Suprapubic skin (tissue), 4 donors: ENCODE measurements around the gene TLCD3B. TPM values are rescaled to one million over a fixed set of nuclear protein-coding genes. Genes with fewer than 3 reads are reported as not detected.

Experiments used
- DNase-seq, 2 donors: peaks; one replicate each; pipeline ENCODE4 v3.0.0-alpha.2; 2019; ENCODE audit warnings: low spot score in 2 of 2
- H3K27ac ChIP-seq: fragments of 200-600 bp; sonication (generic); one replicate; pipeline ENCODE4 v1.5.1; 2019
- H3K27me3 ChIP-seq: fragments of 200-600 bp; sonication (generic); one replicate; pipeline ENCODE4 v1.5.1; 2019
- H3K36me3 ChIP-seq: fragments of 200-600 bp; sonication (generic); one replicate; pipeline ENCODE4 v1.5.1; 2019
- H3K4me1 ChIP-seq: fragments of 200-600 bp; sonication (generic); one replicate; pipeline ENCODE4 v1.5.1; 2019
- H3K4me3 ChIP-seq: fragments of 200-600 bp; sonication (generic); one replicate; pipeline ENCODE4 v1.5.1; 2019; ENCODE audit warnings: mild to moderate bottlenecking
- H3K9me3 ChIP-seq: fragments of 200-600 bp; sonication (generic); one replicate; pipeline ENCODE4 v1.5.1; 2019
- CTCF ChIP-seq, 2 donors: fragments of 200-600 bp in 1 of 2; fragments of 450-650 bp in 1 of 2; sonication (generic) in 1 of 2; IDR thresholded peaks; one replicate each; pipeline ENCODE4 v1.5.1; 2016 to 2019; ENCODE audit warnings: antibody characterized with exemption in 2 of 2, mild to moderate bottlenecking in 1 of 2, moderate library complexity in 1 of 2
- EP300 ChIP-seq: sonication (generic); formaldehyde crosslinking; IDR thresholded peaks from one replicate; pipeline ENCODE4 v1.6.1; 2017; ENCODE audit warnings: antibody characterized with exemption
- POLR2A ChIP-seq, 2 donors: fragments of 450-650 bp; IDR thresholded peaks; one replicate each; pipeline ENCODE4 v1.6.1; 2017; ENCODE audit warnings: antibody characterized with exemption in 2 of 2, mild to moderate bottlenecking in 2 of 2, moderate library complexity in 2 of 2
- POLR2AphosphoS5 ChIP-seq, 3 donors: sonication (generic); formaldehyde crosslinking; IDR thresholded peaks; one replicate each; pipeline ENCODE4 v1.6.1; 2017; ENCODE audit warnings: antibody characterized with exemption in 3 of 3
- WGBS: methylation state at CpG from one replicate; pipeline ENCODE4 v1.1.5; 2018; 5-methylcytosine and 5-hydroxymethylcytosine counted together
- total RNA-seq, 4 donors: library from RNA; depleted of rRNA; stranded (reverse); fragments of >200 nt; gene quantifications; one replicate each; pipeline ENCODE4 v1.1.0, GENCODE V29; 2016

TLCD3B gene
- total RNA-seq, 4 donors from 2014 or later: 0.81 to 1.4 TPM; not detected in 2

DNA sequence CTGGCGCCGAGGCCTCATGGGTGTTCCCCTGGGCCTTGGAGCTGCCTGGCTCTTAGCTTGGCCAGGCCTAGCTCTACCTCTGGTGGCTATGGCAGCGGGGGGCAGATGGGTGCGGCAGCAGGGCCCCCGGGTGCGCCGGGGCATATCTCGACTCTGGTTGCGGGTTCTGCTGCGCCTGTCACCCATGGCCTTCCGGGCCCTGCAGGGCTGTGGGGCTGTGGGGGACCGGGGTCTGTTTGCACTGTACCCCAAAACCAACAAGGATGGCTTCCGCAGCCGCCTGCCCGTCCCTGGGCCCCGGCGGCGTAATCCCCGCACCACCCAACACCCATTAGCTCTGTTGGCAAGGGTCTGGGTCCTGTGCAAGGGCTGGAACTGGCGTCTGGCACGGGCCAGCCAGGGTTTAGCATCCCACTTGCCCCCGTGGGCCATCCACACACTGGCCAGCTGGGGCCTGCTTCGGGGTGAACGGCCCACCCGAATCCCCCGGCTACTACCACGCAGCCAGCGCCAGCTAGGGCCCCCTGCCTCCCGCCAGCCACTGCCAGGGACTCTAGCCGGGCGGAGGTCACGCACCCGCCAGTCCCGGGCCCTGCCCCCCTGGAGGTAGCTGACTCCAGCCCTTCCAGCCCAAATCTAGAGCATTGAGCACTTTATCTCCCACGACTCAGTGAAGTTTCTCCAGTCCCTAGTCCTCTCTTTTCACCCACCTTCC is 43.5 kb downstream of the TLCD3B start:
- Histone ChIP-seq H3K27ac (no peak overlapping the region), H3K36me3 (peaks cover 100% of the 10 kb centered on the region), H3K9me3 (no peaks in the 10 kb centered on the region), H3K4me3 (no peak overlapping the region), H3K27me3 (no peaks in the 10 kb centered on the region), H3K4me1 (no peaks in the 10 kb centered on the region)
- 97% methylated on average over 3 of the region's 35 CpGs for WGBS
- no peak for TF ChIP-seq POLR2AphosphoS5 (IDR thresholded peaks at IDR 0.05)
- no peak for TF ChIP-seq EP300
- no peak for TF ChIP-seq CTCF (IDR thresholded peaks at IDR 0.05)
- TF ChIP-seq POLR2A (IDR thresholded peaks at IDR 0.05): no peak
- DNase-seq: peak in 1 of 2 donors; percentile 56

- Histone ChIP-seq H3K4me1 (no peaks in the 10 kb centered on the region), H3K27me3 (no peaks in the 10 kb centered on the region), H3K9me3 (no peaks in the 10 kb centered on the region), H3K27ac (no peak overlapping the region), H3K36me3 (peaks cover 100% of the 10 kb centered on the region), H3K4me3 (no peak overlapping the region)
- WGBS: 79% methylated on average over 5 of the region's 5 CpGs
- no peak for TF ChIP-seq POLR2A (IDR thresholded peaks at IDR 0.05)
- TF ChIP-seq CTCF (IDR thresholded peaks at IDR 0.05): no peak
- TF ChIP-seq POLR2AphosphoS5 (IDR thresholded peaks at IDR 0.05): no peak
- TF ChIP-seq EP300: no peak
- DNase-seq: no peak
Measured at GRCh38 chr16:29986931-29987330, 44.1 kb downstream of the TLCD3B start.

DNA sequence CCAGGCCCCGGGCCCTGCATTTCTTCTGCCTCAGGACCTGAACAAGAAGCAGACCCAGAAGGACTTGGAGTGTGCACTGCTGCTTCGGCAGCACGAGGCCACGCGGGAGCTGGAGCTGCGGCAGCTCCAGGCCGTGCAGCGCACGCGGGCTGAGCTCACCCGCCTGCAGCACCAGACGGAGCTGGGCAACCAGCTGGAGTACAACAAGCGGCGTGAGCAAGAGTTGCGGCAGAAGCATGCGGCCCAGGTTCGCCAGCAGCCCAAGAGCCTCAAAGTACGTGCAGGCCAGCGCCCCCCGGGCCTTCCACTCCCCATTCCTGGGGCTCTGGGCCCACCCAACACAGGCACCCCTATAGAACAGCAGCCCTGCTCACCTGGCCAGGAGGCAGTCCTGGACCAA is 44.8 kb downstream of the TLCD3B start:
- Histone ChIP-seq H3K36me3 (peaks cover 100% of the 10 kb centered on the region), H3K9me3 (no peaks in the 10 kb centered on the region), H3K27ac (no peak overlapping the region), H3K27me3 (no peaks in the 10 kb centered on the region), H3K4me1 (no peaks in the 10 kb centered on the region), H3K4me3 (no peak overlapping the region)
- WGBS: 93% methylated on average over 19 of the region's 20 CpGs
- no peak for DNase-seq
- TF ChIP-seq POLR2A (IDR thresholded peaks at IDR 0.05) (no peak), EP300 (no peak), CTCF (IDR thresholded peaks at IDR 0.05) (no peak), POLR2AphosphoS5 (IDR thresholded peaks at IDR 0.05) (no peak)

DNA sequence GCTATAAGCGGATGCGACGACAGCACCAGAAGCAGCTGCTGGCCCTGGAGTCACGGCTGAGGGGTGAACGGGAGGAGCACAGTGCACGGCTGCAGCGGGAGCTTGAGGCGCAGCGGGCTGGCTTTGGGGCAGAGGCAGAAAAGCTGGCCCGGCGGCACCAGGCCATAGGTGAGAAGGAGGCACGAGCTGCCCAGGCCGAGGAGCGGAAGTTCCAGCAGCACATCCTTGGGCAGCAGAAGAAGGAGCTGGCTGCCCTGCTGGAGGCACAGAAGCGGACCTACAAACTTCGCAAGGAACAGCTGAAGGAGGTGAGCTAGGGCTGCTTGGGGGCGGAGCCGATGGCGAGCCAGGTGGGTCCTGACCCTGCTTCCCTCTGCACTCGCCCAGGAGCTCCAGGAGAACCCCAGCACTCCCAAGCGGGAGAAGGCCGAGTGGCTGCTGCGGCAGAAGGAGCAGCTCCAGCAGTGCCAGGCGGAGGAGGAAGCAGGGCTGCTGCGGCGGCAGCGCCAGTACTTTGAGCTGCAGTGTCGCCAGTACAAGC is 45.7 kb downstream of the TLCD3B start:
- H3K4me3 ChIP-seq: no peak overlapping the region
- H3K27me3 ChIP-seq: no peaks in the 10 kb centered on the region
- H3K4me1 ChIP-seq: no peaks in the 10 kb centered on the region
- 95% methylated on average over 27 of the region's 28 CpGs for WGBS
- peak in 1 of 2 donors; percentile 49 for DNase-seq
- no peak for TF ChIP-seq POLR2A (IDR thresholded peaks at IDR 0.05)
- no peak for TF ChIP-seq EP300
- TF ChIP-seq POLR2AphosphoS5 (IDR thresholded peaks at IDR 0.05): no peak
- H3K27ac ChIP-seq: no peak overlapping the region
- no peaks in the 10 kb centered on the region for H3K9me3 ChIP-seq
- H3K36me3 ChIP-seq: peaks cover 100% of the 10 kb centered on the region

DNA sequence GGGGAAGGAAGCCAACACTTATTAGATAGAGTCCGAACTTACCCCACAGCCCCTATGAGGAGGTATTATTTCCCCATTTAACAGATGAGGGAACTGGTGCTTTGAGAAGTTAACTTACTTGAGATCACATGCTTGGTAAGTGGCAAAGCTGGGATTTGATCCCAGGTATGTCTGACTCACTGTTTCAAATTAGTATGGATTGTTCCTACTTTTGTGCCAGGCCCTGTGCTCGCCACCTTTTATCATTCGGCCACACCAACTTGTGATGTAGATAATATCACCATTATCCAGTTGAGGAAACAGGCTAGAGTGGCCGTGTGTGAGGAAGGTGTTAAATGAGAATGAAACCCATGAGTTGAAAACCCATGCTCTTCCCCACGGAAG is 46.3 kb downstream of the TLCD3B start:
- no peak for DNase-seq
- Histone ChIP-seq H3K36me3 (peaks cover 100% of the 10 kb centered on the region), H3K9me3 (no peaks in the 10 kb centered on the region), H3K27ac (no peak overlapping the region), H3K4me3 (no peak overlapping the region), H3K4me1 (no peaks in the 10 kb centered on the region), H3K27me3 (no peaks in the 10 kb centered on the region)
- WGBS: 91% methylated on average over 5 of the region's 5 CpGs
- TF ChIP-seq POLR2AphosphoS5 (IDR thresholded peaks at IDR 0.05) (no peak), EP300 (no peak), CTCF (IDR thresholded peaks at IDR 0.05) (no peak), POLR2A (IDR thresholded peaks at IDR 0.05) (no peak)
